HEK293 (cell line): ENCODE results near the gene JAZF1.

ENCODE experiments used
- CTCF ChIA-PET: fragments of 350-600 bp; formaldehyde crosslinking; extraction: SDS; loops from one replicate; lab custom pipeline; 2021; ENCODE audit warnings: antibody characterized with exemption; lab: Yijun Ruan, JAX
- POLR2A ChIA-PET: fragments of 300-600 bp; formaldehyde crosslinking; extraction: SDS; loops from one replicate; lab custom pipeline; 2020; ENCODE audit warnings: antibody characterized with exemption, inconsistent platforms; lab: Yijun Ruan, JAX
- H3K27ac ChIP-seq: fragments of 200-500 bp; sonication (Bioruptor generic); 2 replicates; pipeline ENCODE4 v1.5.1; 2014; ENCODE audit warnings: low read depth, low read length, control low read depth, inconsistent platforms; ENCODE audit errors: extremely low read depth
- H3K36me3 ChIP-seq, 2 experiments: fragments of 200-500 bp in 1 of 2; sonication (Bioruptor generic) in 1 of 2; 1 replicate in 1 of 2; 2 replicates in 1 of 2; pipeline ENCODE4 v1.5.1; 2014 to 2017; ENCODE audit warnings: inconsistent platforms in 2 of 2, low read length in 2 of 2; ENCODE audit not compliant: control insufficient read depth in 2 of 2, insufficient read depth in 1 of 2
- H3K4me1 ChIP-seq: fragments of 200-500 bp; sonication (Bioruptor generic); 2 replicates; pipeline ENCODE4 v1.5.1; 2014; ENCODE audit warnings: mild to moderate bottlenecking, low read length, inconsistent platforms; ENCODE audit not compliant: control insufficient read depth, insufficient read depth
- H3K4me3 ChIP-seq: 2 replicates; pipeline ENCODE4 v1.5.1; 2011; ENCODE audit warnings: low read depth, mild to moderate bottlenecking, control low read depth, low read length, moderate library complexity
- H3K9me3 ChIP-seq: fragments of 200-500 bp; sonication (Bioruptor generic); 2 replicates; pipeline ENCODE4 v1.5.1; 2014; ENCODE audit warnings: low read depth, low read length, inconsistent platforms; ENCODE audit not compliant: control insufficient read depth, insufficient read depth
- AEBP2 ChIP-seq: fragments of 450-650 bp; formaldehyde crosslinking; IDR thresholded peaks from 2 replicates; pipeline ENCODE4 v1.5.1; 2016; ENCODE audit warnings: missing biosample characterization, missing genetic modification characterization, borderline replicate concordance
- GLIS1 ChIP-seq: fragments of 450-650 bp; formaldehyde crosslinking; IDR thresholded peaks from 2 replicates; pipeline ENCODE4 v1.5.1; 2016; ENCODE audit warnings: missing biosample characterization, missing genetic modification characterization
- MYNN ChIP-seq: fragments of 450-650 bp; formaldehyde crosslinking; IDR thresholded peaks from 2 replicates; pipeline ENCODE4 v1.5.1; 2016; ENCODE audit warnings: missing biosample characterization, missing genetic modification characterization, borderline replicate concordance
- SCRT2 ChIP-seq: fragments of 450-650 bp; formaldehyde crosslinking; IDR thresholded peaks from 2 replicates; pipeline ENCODE4 v1.5.1; 2016; ENCODE audit warnings: missing biosample characterization, missing genetic modification characterization
- YY1 ChIP-seq: fragments of 450-650 bp; formaldehyde crosslinking; IDR thresholded peaks from 2 replicates; pipeline ENCODE4 v1.5.1; 2018; ENCODE audit warnings: missing biosample characterization, missing genetic modification characterization
- ZNF148 ChIP-seq: fragments of 450-650 bp; formaldehyde crosslinking; IDR thresholded peaks from 2 replicates; pipeline ENCODE4 v1.5.0; 2017; ENCODE audit warnings: missing biosample characterization, missing genetic modification characterization, borderline replicate concordance
- ZSCAN5A ChIP-seq: fragments of 450-650 bp; formaldehyde crosslinking; IDR thresholded peaks from 2 replicates; pipeline ENCODE4 v1.5.1; 2016; ENCODE audit warnings: missing biosample characterization, missing genetic modification characterization

The JAZF1 gene

GRCh38 chr7:27781188-27781587 lies 399.4 kb downstream of the JAZF1 start:
- no peak overlapping the region for H3K27ac ChIP-seq
- ChIA-PET CTCF (interaction anchor here (0.6 to 1.3 kb wide), 3 partner anchors 9 to 581 kb away, joined by 3 read pairs; partner anchors contain the start of gene HOXA13), POLR2A (no interaction called here)
- H3K4me3 ChIP-seq: no peak overlapping the region
- H3K9me3 ChIP-seq: no peaks in the 10 kb centered on the region
- no peaks in the 10 kb centered on the region; the same call in 1 of the 2 replicates for H3K4me1 ChIP-seq
- TF ChIP-seq YY1 (tag by site-specific recombination) (no peak), MYNN (tag by site-specific recombination) (no peak), ZSCAN5A (no peak), GLIS1 (tag by site-specific recombination) (no peak), ZNF148 (no peak), SCRT2 (tag by site-specific recombination) (peak; percentile 83), AEBP2 (tag by site-specific recombination) (no peak)
- H3K36me3 ChIP-seq: peaks cover 5 to 11% of the 10 kb centered on the region in 2 experiments
